ENCODE measurements around the gene ITPK1. TPM values are rescaled to one million over a fixed set of nuclear protein-coding genes. Genes with fewer than 3 reads are reported as not detected.

ITPK1 gene
- total RNA-seq, 1 experiment from 2014 or later = 60.1 TPM

DNA sequence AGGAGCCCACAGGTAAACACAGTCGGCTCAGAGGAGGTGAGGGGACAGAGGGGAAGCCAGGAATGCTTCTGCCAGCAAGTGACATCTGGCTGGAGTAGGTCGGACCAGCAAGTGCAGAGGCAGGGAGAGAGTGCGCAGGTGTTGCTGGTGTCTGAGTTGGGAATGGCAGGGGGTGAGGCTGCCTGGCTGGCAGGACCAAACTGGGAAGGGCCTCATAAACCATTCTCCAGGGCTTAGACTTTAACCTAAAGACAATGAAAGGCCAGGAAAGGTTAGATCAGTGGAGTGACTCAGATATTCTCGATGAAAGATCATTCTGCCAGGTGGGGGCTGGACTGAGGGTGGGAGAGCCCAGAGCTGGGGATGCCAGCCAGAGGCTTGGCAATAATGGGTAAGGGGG is 66.4 kb downstream of the ITPK1 start:
- Histone ChIP-seq H3K4me1 (peaks cover 61% of the 10 kb centered on the region), H3K9me3 (no peaks in the 10 kb centered on the region), H3K4me3 (ENCODE audit: low read depth, low read length) (no peak overlapping the region), H3K36me3 (ENCODE audit: control insufficient read depth, insufficient read depth, low read length) (no peaks in the 10 kb centered on the region), H3K27me3 (replicated peaks; ENCODE audit: control insufficient read depth, insufficient read depth, low read length) (no peaks in the 10 kb centered on the region)
- BruUV-seq (replicated peaks) = no TSS peak
- DNase-seq = peak; percentile 54 to 67
- TF ChIP-seq, protein P1, sequence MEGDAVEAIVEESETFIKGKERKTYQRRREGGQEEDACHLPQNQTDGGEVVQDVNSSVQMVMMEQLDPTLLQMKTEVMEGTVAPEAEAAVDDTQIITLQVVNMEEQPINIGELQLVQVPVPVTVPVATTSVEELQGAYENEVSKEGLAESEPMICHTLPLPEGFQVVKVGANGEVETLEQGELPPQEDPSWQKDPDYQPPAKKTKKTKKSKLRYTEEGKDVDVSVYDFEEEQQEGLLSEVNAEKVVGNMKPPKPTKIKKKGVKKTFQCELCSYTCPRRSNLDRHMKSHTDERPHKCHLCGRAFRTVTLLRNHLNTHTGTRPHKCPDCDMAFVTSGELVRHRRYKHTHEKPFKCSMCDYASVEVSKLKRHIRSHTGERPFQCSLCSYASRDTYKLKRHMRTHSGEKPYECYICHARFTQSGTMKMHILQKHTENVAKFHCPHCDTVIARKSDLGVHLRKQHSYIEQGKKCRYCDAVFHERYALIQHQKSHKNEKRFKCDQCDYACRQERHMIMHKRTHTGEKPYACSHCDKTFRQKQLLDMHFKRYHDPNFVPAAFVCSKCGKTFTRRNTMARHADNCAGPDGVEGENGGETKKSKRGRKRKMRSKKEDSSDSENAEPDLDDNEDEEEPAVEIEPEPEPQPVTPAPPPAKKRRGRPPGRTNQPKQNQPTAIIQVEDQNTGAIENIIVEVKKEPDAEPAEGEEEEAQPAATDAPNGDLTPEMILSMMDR (IDR thresholded peaks at IDR 0.05; ENCODE audit: insufficient read depth in 1 of 2, low read depth in 1 of 2, low read length in 1 of 2, severe bottlenecking in 1 of 2, unreplicated experiment in 1 of 2) = no peak
- ChIA-PET CTCF (interaction anchor here (0.8 kb wide), 1 partner anchor 64 kb away, joined by 6 read pairs; no protein-coding TSS in a partner anchor), POLR2A (no interaction called here)
- no peaks in the 10 kb centered on the region for H3K9me3 Mint-ChIP-seq (ENCODE audit: unreplicated experiment)
- intact Hi-C loops (cut with micrococcal nuclease; ENCODE audit: unreplicated experiment) = no loop called here
- peak overlapping the region; percentile 43 for H3K4me3 Mint-ChIP-seq (ENCODE audit: unreplicated experiment)
- peaks cover 32% of the 10 kb centered on the region for H3K4me1 Mint-ChIP-seq (ENCODE audit: low read depth, unreplicated experiment)
- H3K27ac Mint-ChIP-seq (ENCODE audit: unreplicated experiment) = peak overlapping the region; percentile 92
- H3K36me3 Mint-ChIP-seq (ENCODE audit: insufficient read depth, unreplicated experiment) = peaks cover 9% of the 10 kb centered on the region
- H3K27me3 Mint-ChIP-seq (ENCODE audit: insufficient read depth, unreplicated experiment) = no peaks in the 10 kb centered on the region

DNA sequence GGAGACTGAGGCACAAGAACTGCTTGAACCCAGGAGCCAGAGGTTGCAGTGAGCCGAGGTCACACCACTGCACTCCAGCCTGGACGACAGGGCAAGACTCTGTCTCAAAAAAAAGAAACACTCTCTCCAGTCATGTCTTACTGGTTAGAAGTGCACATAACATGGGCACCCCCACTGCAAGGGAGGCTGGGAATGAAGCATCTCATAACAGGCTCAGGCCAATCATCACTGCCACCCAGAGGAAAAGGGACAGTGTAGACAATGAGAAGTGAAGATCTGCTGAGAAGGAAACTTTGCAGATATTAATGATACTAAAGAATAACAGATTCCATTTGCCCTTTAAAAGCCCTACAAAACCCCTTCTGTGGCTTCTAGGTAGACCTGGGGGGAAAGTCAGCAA is 66.9 kb downstream of the ITPK1 start:
- TF ChIP-seq, protein P1 (IDR thresholded peaks at IDR 0.05; ENCODE audit: insufficient read depth in 1 of 2, low read depth in 1 of 2, low read length in 1 of 2, severe bottlenecking in 1 of 2, unreplicated experiment in 1 of 2) = no peak
- no peaks in the 10 kb centered on the region for H3K36me3 ChIP-seq (ENCODE audit: control insufficient read depth, insufficient read depth, low read length)
- H3K4me3 Mint-ChIP-seq (ENCODE audit: unreplicated experiment) = no peak overlapping the region

GRCh38 chr14:93047661-93048060 is 68.1 kb downstream of the ITPK1 start:
- Mint-ChIP-seq H3K27ac (ENCODE audit: unreplicated experiment) (peak overlapping the region; percentile 90), H3K9me3 (ENCODE audit: unreplicated experiment) (no peaks in the 10 kb centered on the region), H3K27me3 (ENCODE audit: insufficient read depth, unreplicated experiment) (no peaks in the 10 kb centered on the region), H3K4me3 (ENCODE audit: unreplicated experiment) (no peak overlapping the region), H3K4me1 (ENCODE audit: low read depth, unreplicated experiment) (peaks cover 47% of the 10 kb centered on the region), H3K36me3 (ENCODE audit: insufficient read depth, unreplicated experiment) (peaks cover 21% of the 10 kb centered on the region)
- Histone ChIP-seq H3K36me3 (ENCODE audit: control insufficient read depth, insufficient read depth, low read length) (no peaks in the 10 kb centered on the region), H3K4me1 (peaks cover 75% of the 10 kb centered on the region), H3K9me3 (no peaks in the 10 kb centered on the region), H3K27me3 (replicated peaks; ENCODE audit: control insufficient read depth, insufficient read depth, low read length) (no peaks in the 10 kb centered on the region), H3K4me3 (ENCODE audit: low read depth, low read length) (no peak overlapping the region)
- BruUV-seq (replicated peaks) = no TSS peak
- no peak for DNase-seq
- ChIA-PET CTCF (no interaction called here), POLR2A (no interaction called here)
- intact Hi-C loops (cut with micrococcal nuclease; ENCODE audit: unreplicated experiment) = no loop called here
- TF ChIP-seq, protein P1 (IDR thresholded peaks at IDR 0.05; ENCODE audit: insufficient read depth in 1 of 2, low read depth in 1 of 2, low read length in 1 of 2, severe bottlenecking in 1 of 2, unreplicated experiment in 1 of 2) = no peak

More for the DNA sequence above, 66.9 kb downstream of the ITPK1 start:
- ChIA-PET POLR2A (no interaction called here), CTCF (no interaction called here)
- H3K9me3 Mint-ChIP-seq (ENCODE audit: unreplicated experiment) = no peaks in the 10 kb centered on the region
- H3K36me3 Mint-ChIP-seq (ENCODE audit: insufficient read depth, unreplicated experiment) = peaks cover 14% of the 10 kb centered on the region
- H3K4me3 ChIP-seq (ENCODE audit: low read depth, low read length) = no peak overlapping the region
- DNase-seq = no peak
- TSS peak; percentile 55 for BruUV-seq (replicated peaks)
- H3K27me3 ChIP-seq (replicated peaks; ENCODE audit: control insufficient read depth, insufficient read depth, low read length) = no peaks in the 10 kb centered on the region
- peaks cover 66% of the 10 kb centered on the region for H3K4me1 ChIP-seq
- H3K27me3 Mint-ChIP-seq (ENCODE audit: insufficient read depth, unreplicated experiment) = no peaks in the 10 kb centered on the region
- peaks cover 37% of the 10 kb centered on the region for H3K4me1 Mint-ChIP-seq (ENCODE audit: low read depth, unreplicated experiment)
- peak overlapping the region; percentile 92 for H3K27ac Mint-ChIP-seq (ENCODE audit: unreplicated experiment)
- intact Hi-C loops (cut with micrococcal nuclease; ENCODE audit: unreplicated experiment) = no loop called here
- H3K9me3 ChIP-seq = no peaks in the 10 kb centered on the region
